ENCODE measurements around the gene ABCC8. TPM values are rescaled to one million over a fixed set of nuclear protein-coding genes. Genes with fewer than 3 reads are reported as not detected.

The ABCC8 gene
- total RNA-seq, 1 experiment from 2014 or later, result 7.3 TPM

DNA sequence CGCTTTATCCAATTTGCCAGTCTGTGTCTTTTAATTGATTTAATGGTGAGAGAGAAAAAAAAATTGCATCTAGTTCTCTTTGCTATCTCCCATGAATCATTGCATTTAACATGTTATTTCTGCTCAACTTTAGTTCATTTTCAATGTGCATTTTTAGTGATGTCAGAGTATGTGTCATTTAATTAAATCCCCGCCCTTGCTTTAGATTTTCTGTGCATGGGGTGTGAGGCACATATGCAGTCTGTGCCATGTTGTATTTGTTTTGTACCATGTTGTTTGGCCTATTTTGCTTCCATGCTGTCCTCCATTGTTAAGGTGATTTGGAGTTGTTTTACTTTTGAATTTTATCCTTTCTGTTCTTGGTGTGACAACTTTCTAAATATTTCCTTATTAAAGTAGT is 133.4 kb downstream of the ABCC8 start:
- no peak for ATAC-seq
- H3K27ac Mint-ChIP-seq, result no peak overlapping the region
- H3K4me3 Mint-ChIP-seq, result no peak overlapping the region
- no peaks in the 10 kb centered on the region for H3K9me3 Mint-ChIP-seq
- H3K4me1 Mint-ChIP-seq, result peaks cover 10% of the 10 kb centered on the region
- POLR2A ChIA-PET, result no interaction called here
- DNase-seq (ENCODE audit: low spot score), result no peak
- TF ChIP-seq, protein P1, sequence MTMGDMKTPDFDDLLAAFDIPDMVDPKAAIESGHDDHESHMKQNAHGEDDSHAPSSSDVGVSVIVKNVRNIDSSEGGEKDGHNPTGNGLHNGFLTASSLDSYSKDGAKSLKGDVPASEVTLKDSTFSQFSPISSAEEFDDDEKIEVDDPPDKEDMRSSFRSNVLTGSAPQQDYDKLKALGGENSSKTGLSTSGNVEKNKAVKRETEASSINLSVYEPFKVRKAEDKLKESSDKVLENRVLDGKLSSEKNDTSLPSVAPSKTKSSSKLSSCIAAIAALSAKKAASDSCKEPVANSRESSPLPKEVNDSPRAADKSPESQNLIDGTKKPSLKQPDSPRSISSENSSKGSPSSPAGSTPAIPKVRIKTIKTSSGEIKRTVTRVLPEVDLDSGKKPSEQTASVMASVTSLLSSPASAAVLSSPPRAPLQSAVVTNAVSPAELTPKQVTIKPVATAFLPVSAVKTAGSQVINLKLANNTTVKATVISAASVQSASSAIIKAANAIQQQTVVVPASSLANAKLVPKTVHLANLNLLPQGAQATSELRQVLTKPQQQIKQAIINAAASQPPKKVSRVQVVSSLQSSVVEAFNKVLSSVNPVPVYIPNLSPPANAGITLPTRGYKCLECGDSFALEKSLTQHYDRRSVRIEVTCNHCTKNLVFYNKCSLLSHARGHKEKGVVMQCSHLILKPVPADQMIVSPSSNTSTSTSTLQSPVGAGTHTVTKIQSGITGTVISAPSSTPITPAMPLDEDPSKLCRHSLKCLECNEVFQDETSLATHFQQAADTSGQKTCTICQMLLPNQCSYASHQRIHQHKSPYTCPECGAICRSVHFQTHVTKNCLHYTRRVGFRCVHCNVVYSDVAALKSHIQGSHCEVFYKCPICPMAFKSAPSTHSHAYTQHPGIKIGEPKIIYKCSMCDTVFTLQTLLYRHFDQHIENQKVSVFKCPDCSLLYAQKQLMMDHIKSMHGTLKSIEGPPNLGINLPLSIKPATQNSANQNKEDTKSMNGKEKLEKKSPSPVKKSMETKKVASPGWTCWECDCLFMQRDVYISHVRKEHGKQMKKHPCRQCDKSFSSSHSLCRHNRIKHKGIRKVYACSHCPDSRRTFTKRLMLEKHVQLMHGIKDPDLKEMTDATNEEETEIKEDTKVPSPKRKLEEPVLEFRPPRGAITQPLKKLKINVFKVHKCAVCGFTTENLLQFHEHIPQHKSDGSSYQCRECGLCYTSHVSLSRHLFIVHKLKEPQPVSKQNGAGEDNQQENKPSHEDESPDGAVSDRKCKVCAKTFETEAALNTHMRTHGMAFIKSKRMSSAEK (CRISPR knock-in tag; IDR thresholded peaks at IDR 0.05; ENCODE audit: borderline replicate concordance), result no peak
- TF ChIP-seq RORB (CRISPR knock-in tag; IDR thresholded peaks at IDR 0.05) (no peak), ZNF121 (CRISPR knock-in tag; IDR thresholded peaks at IDR 0.05) (no peak), ETV6 (CRISPR knock-in tag; IDR thresholded peaks at IDR 0.05) (no peak), NFE2L1 (CRISPR knock-in tag; IDR thresholded peaks at IDR 0.05) (no peak), PRRX2 (CRISPR knock-in tag; IDR thresholded peaks at IDR 0.05) (no peak), SMAD3 (CRISPR knock-in tag; IDR thresholded peaks at IDR 0.05; ENCODE audit: borderline replicate concordance) (no peak), ZNF416 (CRISPR knock-in tag; IDR thresholded peaks at IDR 0.05) (no peak), CBFB (CRISPR knock-in tag; IDR thresholded peaks at IDR 0.05; ENCODE audit: low read depth) (no peak), ZNF423 (CRISPR knock-in tag; IDR thresholded peaks at IDR 0.05) (no peak), ZNF671 (CRISPR knock-in tag; IDR thresholded peaks at IDR 0.05) (no peak)
- TF ChIP-seq, protein P2, sequence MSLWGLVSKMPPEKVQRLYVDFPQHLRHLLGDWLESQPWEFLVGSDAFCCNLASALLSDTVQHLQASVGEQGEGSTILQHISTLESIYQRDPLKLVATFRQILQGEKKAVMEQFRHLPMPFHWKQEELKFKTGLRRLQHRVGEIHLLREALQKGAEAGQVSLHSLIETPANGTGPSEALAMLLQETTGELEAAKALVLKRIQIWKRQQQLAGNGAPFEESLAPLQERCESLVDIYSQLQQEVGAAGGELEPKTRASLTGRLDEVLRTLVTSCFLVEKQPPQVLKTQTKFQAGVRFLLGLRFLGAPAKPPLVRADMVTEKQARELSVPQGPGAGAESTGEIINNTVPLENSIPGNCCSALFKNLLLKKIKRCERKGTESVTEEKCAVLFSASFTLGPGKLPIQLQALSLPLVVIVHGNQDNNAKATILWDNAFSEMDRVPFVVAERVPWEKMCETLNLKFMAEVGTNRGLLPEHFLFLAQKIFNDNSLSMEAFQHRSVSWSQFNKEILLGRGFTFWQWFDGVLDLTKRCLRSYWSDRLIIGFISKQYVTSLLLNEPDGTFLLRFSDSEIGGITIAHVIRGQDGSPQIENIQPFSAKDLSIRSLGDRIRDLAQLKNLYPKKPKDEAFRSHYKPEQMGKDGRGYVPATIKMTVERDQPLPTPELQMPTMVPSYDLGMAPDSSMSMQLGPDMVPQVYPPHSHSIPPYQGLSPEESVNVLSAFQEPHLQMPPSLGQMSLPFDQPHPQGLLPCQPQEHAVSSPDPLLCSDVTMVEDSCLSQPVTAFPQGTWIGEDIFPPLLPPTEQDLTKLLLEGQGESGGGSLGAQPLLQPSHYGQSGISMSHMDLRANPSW (CRISPR knock-in tag; conservative IDR thresholded peaks at IDR 0.05; ENCODE audit: low read depth), result no peak
- TF ChIP-seq, protein P3, sequence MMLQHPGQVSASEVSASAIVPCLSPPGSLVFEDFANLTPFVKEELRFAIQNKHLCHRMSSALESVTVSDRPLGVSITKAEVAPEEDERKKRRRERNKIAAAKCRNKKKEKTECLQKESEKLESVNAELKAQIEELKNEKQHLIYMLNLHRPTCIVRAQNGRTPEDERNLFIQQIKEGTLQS (CRISPR knock-in tag; conservative IDR thresholded peaks at IDR 0.05), result no peak
- TF ChIP-seq, protein P4, sequence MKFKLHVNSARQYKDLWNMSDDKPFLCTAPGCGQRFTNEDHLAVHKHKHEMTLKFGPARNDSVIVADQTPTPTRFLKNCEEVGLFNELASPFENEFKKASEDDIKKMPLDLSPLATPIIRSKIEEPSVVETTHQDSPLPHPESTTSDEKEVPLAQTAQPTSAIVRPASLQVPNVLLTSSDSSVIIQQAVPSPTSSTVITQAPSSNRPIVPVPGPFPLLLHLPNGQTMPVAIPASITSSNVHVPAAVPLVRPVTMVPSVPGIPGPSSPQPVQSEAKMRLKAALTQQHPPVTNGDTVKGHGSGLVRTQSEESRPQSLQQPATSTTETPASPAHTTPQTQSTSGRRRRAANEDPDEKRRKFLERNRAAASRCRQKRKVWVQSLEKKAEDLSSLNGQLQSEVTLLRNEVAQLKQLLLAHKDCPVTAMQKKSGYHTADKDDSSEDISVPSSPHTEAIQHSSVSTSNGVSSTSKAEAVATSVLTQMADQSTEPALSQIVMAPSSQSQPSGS (CRISPR knock-in tag; IDR thresholded peaks at IDR 0.05; ENCODE audit: borderline replicate concordance, low read depth), result no peak
- TF ChIP-seq, protein P5, sequence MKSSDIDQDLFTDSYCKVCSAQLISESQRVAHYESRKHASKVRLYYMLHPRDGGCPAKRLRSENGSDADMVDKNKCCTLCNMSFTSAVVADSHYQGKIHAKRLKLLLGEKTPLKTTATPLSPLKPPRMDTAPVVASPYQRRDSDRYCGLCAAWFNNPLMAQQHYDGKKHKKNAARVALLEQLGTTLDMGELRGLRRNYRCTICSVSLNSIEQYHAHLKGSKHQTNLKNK (CRISPR knock-in tag; IDR thresholded peaks at IDR 0.05), result no peak
- TF ChIP-seq, protein P6, sequence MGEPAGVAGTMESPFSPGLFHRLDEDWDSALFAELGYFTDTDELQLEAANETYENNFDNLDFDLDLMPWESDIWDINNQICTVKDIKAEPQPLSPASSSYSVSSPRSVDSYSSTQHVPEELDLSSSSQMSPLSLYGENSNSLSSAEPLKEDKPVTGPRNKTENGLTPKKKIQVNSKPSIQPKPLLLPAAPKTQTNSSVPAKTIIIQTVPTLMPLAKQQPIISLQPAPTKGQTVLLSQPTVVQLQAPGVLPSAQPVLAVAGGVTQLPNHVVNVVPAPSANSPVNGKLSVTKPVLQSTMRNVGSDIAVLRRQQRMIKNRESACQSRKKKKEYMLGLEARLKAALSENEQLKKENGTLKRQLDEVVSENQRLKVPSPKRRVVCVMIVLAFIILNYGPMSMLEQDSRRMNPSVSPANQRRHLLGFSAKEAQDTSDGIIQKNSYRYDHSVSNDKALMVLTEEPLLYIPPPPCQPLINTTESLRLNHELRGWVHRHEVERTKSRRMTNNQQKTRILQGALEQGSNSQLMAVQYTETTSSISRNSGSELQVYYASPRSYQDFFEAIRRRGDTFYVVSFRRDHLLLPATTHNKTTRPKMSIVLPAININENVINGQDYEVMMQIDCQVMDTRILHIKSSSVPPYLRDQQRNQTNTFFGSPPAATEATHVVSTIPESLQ (CRISPR knock-in tag; IDR thresholded peaks at IDR 0.05), result no peak
- peaks cover 39% of the 10 kb centered on the region for H3K27me3 Mint-ChIP-seq (ENCODE audit: low read depth)
- H3K36me3 Mint-ChIP-seq, result no peaks in the 10 kb centered on the region
- CTCF ChIA-PET, result no interaction called here

Other genes starting within 250 kb of the ABCC8 start
- 16.1 to 20.9 TPM (median 16.7 TPM) in 3 replicates for gene NUCB2, start 200.1 kb downstream of the ABCC8 start, total RNA-seq (2021)
- 2.0 to 2.7 TPM (median 2.5 TPM) in 3 replicates for gene NCR3LG1, start 125.0 kb downstream of the ABCC8 start, total RNA-seq (2021)
- 8.2 to 10.0 TPM (median 8.7 TPM) in 3 replicates for gene KCNJ11, start 88.2 kb downstream of the ABCC8 start, total RNA-seq (2021)
- 3.3 to 3.9 TPM (median 3.7 TPM) in 3 replicates for gene USH1C, start 67.6 kb upstream of the ABCC8 start, total RNA-seq (2021)
- 1.4 to 3.5 TPM (median 2.1 TPM) in 3 replicates for gene OTOG, start 70.4 kb upstream of the ABCC8 start, total RNA-seq (2021)
- not detected in 3 replicates for gene MYOD1, start 242.7 kb upstream of the ABCC8 start, total RNA-seq (2021)

Data from WTC11 (cell line).